ENCODE measurements around the gene IDH2. TPM values are rescaled to one million over a fixed set of nuclear protein-coding genes. Genes with fewer than 3 reads are reported as not detected.
"Not testable (repeated sequence)": the region's sequence is repeated elsewhere in the genome, so short reads cannot be mapped to it uniquely, and the experiment has no call there.

Gene IDH2
- 84.7 and 102 TPM in 2 replicates for polyA plus RNA-seq
- polyA minus RNA-seq, result 100 and 103 TPM in 2 replicates

- peak within 1 kb of the TSS; percentile 64 for H3K27ac ChIP-seq (ENCODE audit: low read length)
- H4K20me1 ChIP-seq (ENCODE audit: insufficient read depth), result no peaks in the 10 kb centered on the region
These were observed at the start of gene IDH2 for GRCh38 chr15:90101969-90102890. IDH2 (minus strand) TSS chr15:90102468; CDS start chr15:90102390, 78 bp downstream.

GRCh38 chr15:90150551-90150950 lies 48.3 kb upstream of the IDH2 start:
- not testable (repeated sequence) for H3K9ac ChIP-seq (ENCODE audit: low read length); H3K27ac ChIP-seq (ENCODE audit: low read length); H3K4me2 ChIP-seq (ENCODE audit: low read length); H3K36me3 ChIP-seq (ENCODE audit: insufficient read depth, low read length); H3K9me3 ChIP-seq (ENCODE audit: low read length); H3K79me2 ChIP-seq (replicated peaks; ENCODE audit: insufficient read depth, low read length); H3K27me3 ChIP-seq (ENCODE audit: insufficient read depth, low read depth, low read length); H3F3A ChIP-seq (ENCODE audit: insufficient read depth, low read length, poor library complexity, severe bottlenecking); H3K4me3 ChIP-seq (ENCODE audit: low read length); H4K20me1 ChIP-seq (ENCODE audit: insufficient read depth); H2AFZ ChIP-seq (ENCODE audit: low read depth, low read length); H3K9me2 ChIP-seq (ENCODE audit: insufficient read depth, low read length)

More at GRCh38 chr15:90101969-90102890, at the start of gene IDH2:
- H3K4me2 ChIP-seq (ENCODE audit: low read length), result peak within 1 kb of the TSS; percentile 93
- H3K27me3 ChIP-seq (ENCODE audit: insufficient read depth, low read depth, low read length), result no peaks in the 10 kb centered on the region
- peaks cover 33% of the 10 kb centered on the region for H3K79me2 ChIP-seq (replicated peaks; ENCODE audit: insufficient read depth, low read length)
- H3K36me3 ChIP-seq (ENCODE audit: insufficient read depth, low read length), result no peaks in the 10 kb centered on the region
- no peaks in the 10 kb centered on the region for H3F3A ChIP-seq (ENCODE audit: insufficient read depth, low read length, poor library complexity, severe bottlenecking)
- peak within 1 kb of the TSS; percentile 74 for H3K4me3 ChIP-seq (ENCODE audit: low read length)
- TF ChIP-seq POLR2AphosphoS5 (IDR thresholded peaks at IDR 0.05), result peak; percentile 94
- peak; percentile 50 for TF ChIP-seq EP300 (conservative IDR thresholded peaks at IDR 0.05; ENCODE audit: poor library complexity, severe bottlenecking)
- no peak for TF ChIP-seq TAF1 (IDR thresholded peaks at IDR 0.05; ENCODE audit: low read depth)
- TF ChIP-seq CTCF (IDR thresholded peaks at IDR 0.05; ENCODE audit: poor library complexity, severe bottlenecking), result peak; percentile 23
- peak; percentile 29 for TF ChIP-seq RAD21 (conservative IDR thresholded peaks at IDR 0.05)
- TF ChIP-seq REST (IDR thresholded peaks at IDR 0.05; ENCODE audit: borderline replicate concordance), result peak; percentile 26
- no peak for TF ChIP-seq EZH2 (IDR thresholded peaks at IDR 0.05; ENCODE audit: borderline replicate concordance, insufficient read depth, low read length, poor library complexity, severe bottlenecking)
- peak; percentile 72 for TF ChIP-seq MXI1 (conservative IDR thresholded peaks at IDR 0.05; ENCODE audit: poor library complexity, severe bottlenecking)
- peak; percentile 52 for TF ChIP-seq SMC3 (conservative IDR thresholded peaks at IDR 0.05; ENCODE audit: poor library complexity)
- peak within 1 kb of the TSS; percentile 92 for H3K9ac ChIP-seq (ENCODE audit: low read length)
- H3K9me3 ChIP-seq (ENCODE audit: low read length), result no peaks in the 10 kb centered on the region
- H2AFZ ChIP-seq (ENCODE audit: low read depth, low read length), result peak within 1 kb of the TSS; percentile 52
- no peaks in the 10 kb centered on the region for H3K9me2 ChIP-seq (ENCODE audit: insufficient read depth, low read length)

Measured in neural cell (in vitro differentiated cells).